ENCODE measurements around the gene PHF2. TPM values are rescaled to one million over a fixed set of nuclear protein-coding genes. Genes with fewer than 3 reads are reported as not detected.

The PHF2 gene
- total RNA-seq, 1 donor from 2014 or later: 27.4 TPM

GRCh38 chr9:93595461-93595860 is 19.1 kb downstream of the PHF2 start:
- Histone ChIP-seq H3K27ac (replicated peaks) (no peak overlapping the region), H3K4me1 (peaks cover 95% of the 10 kb centered on the region), H3K4me3 (no peak overlapping the region), H3K36me3 (no peaks in the 10 kb centered on the region), H3K9me3 (replicated peaks) (no peaks in the 10 kb centered on the region), H3K27me3 (ENCODE audit: low read depth) (no peaks in the 10 kb centered on the region)
- intact Hi-C loops (cut with micrococcal nuclease): no loop called here
- no peak for DNase-seq
- no peak for TF ChIP-seq CTCF (IDR thresholded peaks at IDR 0.05; ENCODE audit: borderline replicate concordance)

GRCh38 chr9:93595861-93596365 is 19.5 kb downstream of the PHF2 start:
- intact Hi-C loops (cut with micrococcal nuclease): no loop called here
- TF ChIP-seq CTCF (IDR thresholded peaks at IDR 0.05; ENCODE audit: borderline replicate concordance): no peak
- peaks cover 95% of the 10 kb centered on the region for H3K4me1 ChIP-seq
- H3K27ac ChIP-seq (replicated peaks): no peak overlapping the region
- DNase-seq: no peak
- H3K4me3 ChIP-seq: no peak overlapping the region
- H3K36me3 ChIP-seq: no peaks in the 10 kb centered on the region
- H3K27me3 ChIP-seq (ENCODE audit: low read depth): no peaks in the 10 kb centered on the region
- no peaks in the 10 kb centered on the region for H3K9me3 ChIP-seq (replicated peaks)

GRCh38 chr9:93596399-93596798 is 20.0 kb downstream of the PHF2 start:
- intact Hi-C loops (cut with micrococcal nuclease): no loop called here

GRCh38 chr9:93597142-93597706 is 20.8 kb downstream of the PHF2 start:
- Histone ChIP-seq H3K9me3 (replicated peaks) (no peaks in the 10 kb centered on the region), H3K27ac (replicated peaks) (peak overlapping the region; percentile 79), H3K27me3 (ENCODE audit: low read depth) (no peaks in the 10 kb centered on the region), H3K4me3 (no peak overlapping the region), H3K4me1 (peaks cover 89% of the 10 kb centered on the region), H3K36me3 (no peaks in the 10 kb centered on the region)
- DNase-seq: no peak
- no peak for TF ChIP-seq CTCF (IDR thresholded peaks at IDR 0.05; ENCODE audit: borderline replicate concordance)
- intact Hi-C loops (cut with micrococcal nuclease): no loop called here

More at GRCh38 chr9:93596399-93596798, 20.0 kb downstream of the PHF2 start:
- H3K4me3 ChIP-seq: no peak overlapping the region
- no peaks in the 10 kb centered on the region for H3K36me3 ChIP-seq
- TF ChIP-seq CTCF (IDR thresholded peaks at IDR 0.05; ENCODE audit: borderline replicate concordance): no peak
- H3K27ac ChIP-seq (replicated peaks): no peak overlapping the region
- no peak for DNase-seq
- H3K9me3 ChIP-seq (replicated peaks): no peaks in the 10 kb centered on the region
- peaks cover 95% of the 10 kb centered on the region for H3K4me1 ChIP-seq
- no peaks in the 10 kb centered on the region for H3K27me3 ChIP-seq (ENCODE audit: low read depth)

- peak overlapping the region; percentile 79 for H3K27ac ChIP-seq (replicated peaks)
Measured at GRCh38 chr9:93597871-93598646, 21.7 kb downstream of the PHF2 start.

More at GRCh38 chr9:93597871-93598646, 21.7 kb downstream of the PHF2 start:
- H3K27me3 ChIP-seq (ENCODE audit: low read depth): no peaks in the 10 kb centered on the region
- intact Hi-C loops (cut with micrococcal nuclease): no loop called here
- no peak for TF ChIP-seq CTCF (IDR thresholded peaks at IDR 0.05; ENCODE audit: borderline replicate concordance)
- H3K36me3 ChIP-seq: no peaks in the 10 kb centered on the region
- H3K9me3 ChIP-seq (replicated peaks): no peaks in the 10 kb centered on the region
- peaks cover 86% of the 10 kb centered on the region for H3K4me1 ChIP-seq
- H3K4me3 ChIP-seq: no peak overlapping the region
- DNase-seq: no peak

Measured in left ventricle myocardium inferior (tissue), 1 donor.